HEK293 (cell line): ENCODE data around the gene CAMK2N1.

ENCODE experiments used
- CTCF ChIA-PET: fragments of 350-600 bp; formaldehyde crosslinking; extraction: SDS; loops from one replicate; lab custom pipeline; 2021; ENCODE audit warnings: antibody characterized with exemption; lab: Yijun Ruan, JAX
- POLR2A ChIA-PET: fragments of 300-600 bp; formaldehyde crosslinking; extraction: SDS; loops from one replicate; lab custom pipeline; 2020; ENCODE audit warnings: antibody characterized with exemption, inconsistent platforms; lab: Yijun Ruan, JAX
- H3K27ac ChIP-seq: fragments of 200-500 bp; sonication (Bioruptor generic); 2 replicates; pipeline ENCODE4 v1.5.1; 2014; ENCODE audit warnings: low read depth, low read length, control low read depth, inconsistent platforms; ENCODE audit errors: extremely low read depth
- H3K36me3 ChIP-seq, 2 experiments: fragments of 200-500 bp in 1 of 2; sonication (Bioruptor generic) in 1 of 2; 1 replicate in 1 of 2; 2 replicates in 1 of 2; pipeline ENCODE4 v1.5.1; 2014 to 2017; ENCODE audit warnings: inconsistent platforms in 2 of 2, low read length in 2 of 2; ENCODE audit not compliant: control insufficient read depth in 2 of 2, insufficient read depth in 1 of 2
- H3K4me1 ChIP-seq: fragments of 200-500 bp; sonication (Bioruptor generic); 2 replicates; pipeline ENCODE4 v1.5.1; 2014; ENCODE audit warnings: mild to moderate bottlenecking, low read length, inconsistent platforms; ENCODE audit not compliant: control insufficient read depth, insufficient read depth
- H3K4me3 ChIP-seq: 2 replicates; pipeline ENCODE4 v1.5.1; 2011; ENCODE audit warnings: low read depth, mild to moderate bottlenecking, control low read depth, low read length, moderate library complexity
- H3K9me3 ChIP-seq: fragments of 200-500 bp; sonication (Bioruptor generic); 2 replicates; pipeline ENCODE4 v1.5.1; 2014; ENCODE audit warnings: low read depth, low read length, inconsistent platforms; ENCODE audit not compliant: control insufficient read depth, insufficient read depth
- AEBP2 ChIP-seq: fragments of 450-650 bp; formaldehyde crosslinking; IDR thresholded peaks from 2 replicates; pipeline ENCODE4 v1.5.1; 2016; ENCODE audit warnings: missing biosample characterization, missing genetic modification characterization, borderline replicate concordance
- GLIS2 ChIP-seq: fragments of 450-650 bp; formaldehyde crosslinking; IDR thresholded peaks from 2 replicates; pipeline ENCODE4 v1.5.1; 2016; ENCODE audit warnings: missing biosample characterization, missing genetic modification characterization
- KLF16 ChIP-seq: fragments of 450-650 bp; formaldehyde crosslinking; IDR thresholded peaks from 2 replicates; pipeline ENCODE4 v1.5.1; 2017; ENCODE audit warnings: missing biosample characterization, missing genetic modification characterization
- KLF9 ChIP-seq: fragments of 450-650 bp; formaldehyde crosslinking; IDR thresholded peaks from 2 replicates; pipeline ENCODE4 v1.5.1; 2016; ENCODE audit warnings: missing biosample characterization, missing genetic modification characterization, low read depth
- PRDM6 ChIP-seq: fragments of 450-650 bp; formaldehyde crosslinking; IDR thresholded peaks from 2 replicates; pipeline ENCODE4 v1.5.1; 2017; ENCODE audit warnings: missing biosample characterization, missing genetic modification characterization
- ZBTB10 ChIP-seq: fragments of 450-650 bp; formaldehyde crosslinking; IDR thresholded peaks from 2 replicates; pipeline ENCODE4 v1.5.1; 2016; ENCODE audit warnings: missing biosample characterization, missing genetic modification characterization
- ZBTB49 ChIP-seq: fragments of 450-650 bp; formaldehyde crosslinking; IDR thresholded peaks from 2 replicates; pipeline ENCODE4 v1.5.1; 2016; ENCODE audit warnings: missing biosample characterization, missing genetic modification characterization, low read depth
- ZNF274 ChIP-seq, 2 experiments: fragments of 200-500 bp in 1 of 2; fragments of 450-650 bp in 1 of 2; sonication (Bioruptor generic) in 1 of 2; formaldehyde crosslinking in 1 of 2; IDR thresholded peaks; 2 replicates each; pipeline versions ENCODE4 v1.5.1 to v1.6.1; 2014 to 2016; ENCODE audit warnings: borderline replicate concordance in 1 of 2, inconsistent platforms in 1 of 2, low read length in 1 of 2, missing biosample characterization in 1 of 2, missing genetic modification characterization in 1 of 2
- ZNF311 ChIP-seq: fragments of 450-650 bp; formaldehyde crosslinking; IDR thresholded peaks from 2 replicates; pipeline ENCODE4 v1.5.1; 2017; ENCODE audit warnings: missing biosample characterization, missing genetic modification characterization, borderline replicate concordance
- ZNF394 ChIP-seq: fragments of 450-650 bp; formaldehyde crosslinking; IDR thresholded peaks from 2 replicates; pipeline ENCODE4 v1.5.1; 2016; ENCODE audit warnings: missing biosample characterization, missing genetic modification characterization, mild to moderate bottlenecking, moderate library complexity, borderline replicate concordance
- ZNF529 ChIP-seq: fragments of 450-650 bp; formaldehyde crosslinking; IDR thresholded peaks from 2 replicates; pipeline ENCODE4 v1.5.1; 2017; ENCODE audit warnings: missing genetic modification characterization, missing biosample characterization; ENCODE audit not compliant: insufficient replicate concordance
- ZNF560 ChIP-seq: fragments of 450-650 bp; formaldehyde crosslinking; IDR thresholded peaks from 2 replicates; pipeline ENCODE4 v1.5.1; 2017; ENCODE audit warnings: missing biosample characterization, missing genetic modification characterization, borderline replicate concordance
- ZNF571 ChIP-seq: fragments of 450-650 bp; formaldehyde crosslinking; IDR thresholded peaks from 2 replicates; pipeline ENCODE4 v1.5.0; 2017; ENCODE audit warnings: missing biosample characterization, missing genetic modification characterization
- ZNF580 ChIP-seq: fragments of 450-650 bp; formaldehyde crosslinking; IDR thresholded peaks from 2 replicates; pipeline ENCODE4 v1.5.1; 2016; ENCODE audit warnings: missing biosample characterization, missing genetic modification characterization
- ZNF600 ChIP-seq: fragments of 450-650 bp; formaldehyde crosslinking; IDR thresholded peaks from 2 replicates; pipeline ENCODE4 v1.5.1; 2016; ENCODE audit warnings: missing biosample characterization, missing genetic modification characterization
- ZNF843 ChIP-seq: fragments of 450-650 bp; formaldehyde crosslinking; IDR thresholded peaks from 2 replicates; pipeline ENCODE4 v1.5.1; 2016; ENCODE audit warnings: missing biosample characterization, missing genetic modification characterization

Gene CAMK2N1

GRCh38 chr1:20479840-20480239 lies 6.2 kb downstream of the CAMK2N1 start:
- CTCF ChIA-PET, result interaction anchor here (0.6 kb wide), 1 partner anchor 14 kb away, joined by 3 read pairs; no protein-coding TSS in a partner anchor
- H3K27ac ChIP-seq, result no peak overlapping the region

GRCh38 chr1:20478057-20478635 lies 7.9 kb downstream of the CAMK2N1 start:
- no peak overlapping the region for H3K4me3 ChIP-seq
- no peaks in the 10 kb centered on the region for H3K9me3 ChIP-seq
- H3K36me3 ChIP-seq, result no peaks in the 10 kb centered on the region
- peaks cover 4% of the 10 kb centered on the region for H3K4me1 ChIP-seq
- POLR2A ChIA-PET, result no interaction called here
- TF ChIP-seq ZNF274 (IDR thresholded peaks at IDR 0.05; ENCODE audit: low read length), result no peak
- no peak for TF ChIP-seq ZNF274 (tag by site-specific recombination; IDR thresholded peaks at IDR 0.05; ENCODE audit: borderline replicate concordance)
- no peak for TF ChIP-seq AEBP2 (tag by site-specific recombination)
- no peak for TF ChIP-seq ZNF394 (tag by site-specific recombination)
- no peak for TF ChIP-seq ZNF843
- no peak for TF ChIP-seq PRDM6 (tag by site-specific recombination)
- TF ChIP-seq KLF16 (tag by site-specific recombination), result no peak
- no peak for TF ChIP-seq ZNF311
- TF ChIP-seq ZNF571 (tag by site-specific recombination), result no peak
- TF ChIP-seq ZBTB49 (tag by site-specific recombination), result no peak
- no peak for TF ChIP-seq ZNF560
- TF ChIP-seq KLF9 (tag by site-specific recombination), result no peak
- no peak overlapping the region for H3K27ac ChIP-seq
- CTCF ChIA-PET, result no interaction called here

More at GRCh38 chr1:20479840-20480239, 6.2 kb downstream of the CAMK2N1 start:
- POLR2A ChIA-PET, result no interaction called here
- Histone ChIP-seq H3K9me3 (no peaks in the 10 kb centered on the region), H3K36me3 (no peaks in the 10 kb centered on the region), H3K4me1 (peaks cover 4% of the 10 kb centered on the region), H3K4me3 (no peak overlapping the region)
- no peak for TF ChIP-seq ZNF529 (tag by site-specific recombination)
- TF ChIP-seq ZNF600 (tag by site-specific recombination), result no peak
- no peak for TF ChIP-seq GLIS2 (tag by site-specific recombination)
- TF ChIP-seq ZBTB10 (tag by site-specific recombination), result no peak
- no peak for TF ChIP-seq ZNF580 (tag by site-specific recombination)
